K562 (cell line): ENCODE results near the gene SERPINE2. TPM values are rescaled to one million over a fixed set of nuclear protein-coding genes. Genes with fewer than 3 reads are reported as not detected.

ENCODE experiments used
- ARID2 ChIP-seq: fragments of 450-650 bp; IDR thresholded peaks from 2 replicates; pipeline ENCODE4 v1.6.1; 2017; ENCODE audit warnings: antibody characterized with exemption, mild to moderate bottlenecking
- BRD9 ChIP-seq: fragments of 450-650 bp; IDR thresholded peaks from 2 replicates; pipeline ENCODE4 v1.6.1; 2018; ENCODE audit warnings: low read depth; ENCODE audit not compliant: partially characterized antibody
- CHD1 ChIP-seq: fragments of 200-600 bp; sonication (generic); IDR thresholded peaks from one replicate; pipeline ENCODE4 v1.6.1; 2012; ENCODE audit warnings: mild to moderate bottlenecking, moderate library complexity, low read length, inconsistent platforms
- CSDE1 ChIP-seq, 2 experiments: fragments of 450-650 bp; IDR thresholded peaks; 2 replicates each; pipeline ENCODE4 v1.6.1; 2016; ENCODE audit warnings: mild to moderate bottlenecking in 1 of 2
- DEAF1 ChIP-seq: fragments of 450-650 bp; formaldehyde crosslinking; IDR thresholded peaks from 2 replicates; pipeline ENCODE4 v1.4.0; 2020; ENCODE audit warnings: mild to moderate bottlenecking, moderate library complexity
- DIDO1 ChIP-seq: fragments of 450-650 bp; IDR thresholded peaks from 2 replicates; pipeline ENCODE4 v1.6.1; 2016; ENCODE audit warnings: low read depth, missing biosample characterization, missing genetic modification characterization
- EP300 ChIP-seq: IDR thresholded peaks from 2 replicates; pipeline ENCODE4 v1.6.1; 2012; ENCODE audit warnings: low read length, improper control_type of control experiment
- ESRRA ChIP-seq: fragments of 450-650 bp; IDR thresholded peaks from 2 replicates; pipeline ENCODE4 v1.6.1; 2014; ENCODE audit warnings: low read depth, mild to moderate bottlenecking, moderate library complexity, borderline replicate concordance
- JUND ChIP-seq, 2 experiments: IDR thresholded peaks; 2 replicates in 1 of 2; 3 replicates in 1 of 2; pipeline ENCODE4 v1.6.1; 2011; ENCODE audit warnings: borderline replicate concordance in 2 of 2, low read depth in 2 of 2, low read length in 2 of 2, improper control_type of control experiment in 1 of 2, missing biosample characterization in 1 of 2, missing genetic modification characterization in 1 of 2, missing genetic modification reagents in 1 of 2
- MYC ChIP-seq, 2 experiments: fragments of 250-450 bp in 1 of 2; sonication (Bioruptor Pico) in 1 of 2; IDR thresholded peaks; 2 replicates each; pipeline versions ENCODE4 v1.5.1 to v1.6.1; 2012 to 2021; ENCODE audit warnings: low read depth in 2 of 2, borderline replicate concordance in 1 of 2, improper control_type of control experiment in 1 of 2, low read length in 1 of 2, mild to moderate bottlenecking in 1 of 2, moderate library complexity in 1 of 2
- NFE2 ChIP-seq: IDR thresholded peaks from 2 replicates; pipeline ENCODE4 v1.6.1; 2014; ENCODE audit warnings: antibody characterized with exemption, low read depth
- POLR2G ChIP-seq: fragments of 200-400 bp; formaldehyde crosslinking; IDR thresholded peaks from 2 replicates; pipeline ENCODE4 v1.6.1; 2017; ENCODE audit warnings: low read depth, mild to moderate bottlenecking, antibody characterized with exemption, low read length, moderate library complexity
- SMAD4 ChIP-seq: fragments of 250-450 bp; sonication (Bioruptor Pico); conservative IDR thresholded peaks from 2 replicates; pipeline ENCODE4 v1.8.0; 2021; ENCODE audit warnings: inconsistent platforms, mild to moderate bottlenecking, moderate library complexity
- SNIP1 ChIP-seq: fragments of 450-650 bp; IDR thresholded peaks from 2 replicates; pipeline ENCODE4 v1.7.1; 2017; ENCODE audit warnings: low read depth, mild to moderate bottlenecking
- SRSF7 ChIP-seq: fragments of 200-400 bp; formaldehyde crosslinking; optimal IDR thresholded peaks from 2 replicates; pipeline ENCODE3; 2017; ENCODE audit warnings: mild to moderate bottlenecking, low read depth, low read length
- ZKSCAN3 ChIP-seq: fragments of 250-450 bp; sonication (Bioruptor Pico); IDR thresholded peaks from 2 replicates; pipeline ENCODE4 v1.4.0; 2020
- ZZZ3 ChIP-seq: fragments of 450-650 bp; IDR thresholded peaks from 2 replicates; pipeline ENCODE4 v1.6.1; 2016; ENCODE audit warnings: antibody characterized with exemption, mild to moderate bottlenecking, moderate library complexity
- polyA plus RNA-seq, 8 experiments: library from polyadenylated mRNA; depleted of rRNA in 4 of 8; stranded (reverse) in 5 of 8; unstranded in 3 of 8; fragments of >200 nt; fragmentation: Nextera tagmentation in 2 of 8; fragmentation: Illumina TruSeq in 1 of 8; extraction: Ambion mirVana in 2 of 8; extraction: Trizol in 1 of 8; gene quantifications; 2 replicates each; pipeline versions ENCODE4 v1.2.1 to v1.2.3, GENCODE V29; 2011 to 2014; ENCODE audit warnings: inconsistent platforms in 1 of 8, missing spikeins in 1 of 8
- total RNA-seq, 7 experiments: library from RNA; depleted of rRNA in 6 of 7; stranded (reverse); fragments of >200 nt in 6 of 7; fragmentation: Illumina TruSeq in 2 of 7; extraction: Trizol in 2 of 7; gene quantifications; 2 replicates each; pipeline versions ENCODE4 v1.2.1 to v1.2.3, GENCODE V29; 2011 to 2021; ENCODE audit warnings: low replicate concordance in 1 of 7
- TF ChIP-seq, protein P1 (sequence below): sonication (generic); formaldehyde crosslinking; IDR thresholded peaks from 2 replicates; pipeline ENCODE4 v1.8.0; 2022; ENCODE audit warnings: missing genetic modification reagents, mild to moderate bottlenecking, borderline replicate concordance
- TF ChIP-seq, protein P2 (sequence below), 2 experiments: fragments of 250-450 bp in 1 of 2; fragments of 450-650 bp in 1 of 2; sonication (Bioruptor Pico) in 1 of 2; IDR thresholded peaks; 2 replicates each; pipeline versions ENCODE4 v1.6.1 to v1.8.0; 2016 to 2021; ENCODE audit warnings: mild to moderate bottlenecking in 2 of 2, moderate library complexity in 2 of 2, missing compliant biosample characterization in 1 of 2, missing genetic modification characterization in 1 of 2
- TF ChIP-seq, protein P3 (sequence below), 2 experiments: IDR thresholded peaks in 1 of 2; conservative IDR thresholded peaks in 1 of 2; 2 replicates each; pipeline ENCODE4 v1.6.1; 2016; ENCODE audit warnings: low read depth in 2 of 2, mild to moderate bottlenecking in 1 of 2, missing compliant biosample characterization in 1 of 2, missing genetic modification characterization in 1 of 2, moderate library complexity in 1 of 2

The SERPINE2 gene
- total and polyA plus RNA-seq, 9 of the 15 experiments (the other 6 are each of a cell fraction or from before 2014, with no cell fraction given), result 0.03 to 0.16 (median 0.13) TPM; not detected in 6

DNA sequence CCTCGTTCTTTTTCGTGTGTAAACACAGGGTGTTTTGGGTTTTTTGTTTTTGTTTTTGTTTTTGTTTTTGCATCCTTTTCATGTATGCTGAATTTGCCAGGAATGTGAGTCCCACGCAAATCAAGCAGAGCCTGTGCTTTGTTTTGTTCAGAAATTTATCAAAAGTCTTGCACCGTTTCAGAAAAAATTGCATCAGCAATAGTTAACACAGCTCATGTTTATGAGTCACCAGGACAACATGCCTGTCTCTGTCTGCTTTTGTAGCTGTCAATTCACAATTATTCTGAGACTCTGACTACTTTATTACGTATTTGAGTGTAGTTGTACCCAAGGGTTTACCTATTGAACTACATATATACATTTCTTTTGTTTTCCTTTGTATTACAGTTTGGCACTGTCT is 43.5 kb downstream of the SERPINE2 start (continued):
- TF ChIP-seq JUND (IDR thresholded peaks at IDR 0.05; ENCODE audit: borderline replicate concordance, low read depth, low read length), result peak; percentile 96
- TF ChIP-seq JUND (tag; IDR thresholded peaks at IDR 0.05; ENCODE audit: borderline replicate concordance, low read depth, low read length), result peak; percentile 93
- no peak for TF ChIP-seq DIDO1 (tag)
- TF ChIP-seq CHD1, result no peak
- no peak for TF ChIP-seq ZKSCAN3
- TF ChIP-seq, protein P1, sequence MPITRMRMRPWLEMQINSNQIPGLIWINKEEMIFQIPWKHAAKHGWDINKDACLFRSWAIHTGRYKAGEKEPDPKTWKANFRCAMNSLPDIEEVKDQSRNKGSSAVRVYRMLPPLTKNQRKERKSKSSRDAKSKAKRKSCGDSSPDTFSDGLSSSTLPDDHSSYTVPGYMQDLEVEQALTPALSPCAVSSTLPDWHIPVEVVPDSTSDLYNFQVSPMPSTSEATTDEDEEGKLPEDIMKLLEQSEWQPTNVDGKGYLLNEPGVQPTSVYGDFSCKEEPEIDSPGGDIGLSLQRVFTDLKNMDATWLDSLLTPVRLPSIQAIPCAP (CRISPR knock-in tag), result no peak
- no peak for TF ChIP-seq POLR2G
- TF ChIP-seq MYC (IDR thresholded peaks at IDR 0.05; ENCODE audit: low read depth, low read length), result peak; percentile 58
- TF ChIP-seq MYC (CRISPR knock-in tag; IDR thresholded peaks at IDR 0.05; ENCODE audit: borderline replicate concordance, low read depth), result no peak
- TF ChIP-seq CSDE1 (IDR thresholded peaks at IDR 0.05), result no peak
- TF ChIP-seq, protein P2, sequence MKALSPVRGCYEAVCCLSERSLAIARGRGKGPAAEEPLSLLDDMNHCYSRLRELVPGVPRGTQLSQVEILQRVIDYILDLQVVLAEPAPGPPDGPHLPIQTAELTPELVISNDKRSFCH (CRISPR knock-in tag; IDR thresholded peaks at IDR 0.05), result no peak
- TF ChIP-seq, protein P2 (tag; IDR thresholded peaks at IDR 0.05), result no peak
- no peak for TF ChIP-seq DEAF1 (CRISPR knock-in tag)
- no peak for TF ChIP-seq ARID2
- TF ChIP-seq, protein P3, sequence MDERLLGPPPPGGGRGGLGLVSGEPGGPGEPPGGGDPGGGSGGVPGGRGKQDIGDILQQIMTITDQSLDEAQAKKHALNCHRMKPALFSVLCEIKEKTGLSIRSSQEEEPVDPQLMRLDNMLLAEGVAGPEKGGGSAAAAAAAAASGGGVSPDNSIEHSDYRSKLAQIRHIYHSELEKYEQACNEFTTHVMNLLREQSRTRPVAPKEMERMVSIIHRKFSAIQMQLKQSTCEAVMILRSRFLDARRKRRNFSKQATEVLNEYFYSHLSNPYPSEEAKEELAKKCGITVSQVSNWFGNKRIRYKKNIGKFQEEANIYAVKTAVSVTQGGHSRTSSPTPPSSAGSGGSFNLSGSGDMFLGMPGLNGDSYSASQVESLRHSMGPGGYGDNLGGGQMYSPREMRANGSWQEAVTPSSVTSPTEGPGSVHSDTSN (CRISPR knock-in tag; IDR thresholded peaks at IDR 0.05; ENCODE audit: low read depth), result no peak
- TF ChIP-seq, protein P3 (tag; conservative IDR thresholded peaks at IDR 0.05; ENCODE audit: low read depth), result 0 out of 2 replicates have a peak, but pooled peaks have one; percentile 11
- no peak for TF ChIP-seq ZZZ3
- TF ChIP-seq SMAD4, result no peak
- peak; percentile 79 for TF ChIP-seq EP300
- no peak for TF ChIP-seq SNIP1
- no peak for TF ChIP-seq ESRRA
- peak; percentile 45 for TF ChIP-seq BRD9
- TF ChIP-seq SRSF7, result no peak
- TF ChIP-seq NFE2, result no peak
